GM21515 (cell line): ENCODE measurements around the gene TALDO1.
"Not testable (repeated sequence)": the region's sequence is repeated elsewhere in the genome, so short reads cannot be mapped to it uniquely, and the experiment has no call there.

Experiments
- ATAC-seq: cut with Tn5 transposase; IDR thresholded peaks from one replicate; pipeline ENCODE4 v1.9.1; 2021; ENCODE audit not compliant: unreplicated experiment

Gene TALDO1

DNA sequence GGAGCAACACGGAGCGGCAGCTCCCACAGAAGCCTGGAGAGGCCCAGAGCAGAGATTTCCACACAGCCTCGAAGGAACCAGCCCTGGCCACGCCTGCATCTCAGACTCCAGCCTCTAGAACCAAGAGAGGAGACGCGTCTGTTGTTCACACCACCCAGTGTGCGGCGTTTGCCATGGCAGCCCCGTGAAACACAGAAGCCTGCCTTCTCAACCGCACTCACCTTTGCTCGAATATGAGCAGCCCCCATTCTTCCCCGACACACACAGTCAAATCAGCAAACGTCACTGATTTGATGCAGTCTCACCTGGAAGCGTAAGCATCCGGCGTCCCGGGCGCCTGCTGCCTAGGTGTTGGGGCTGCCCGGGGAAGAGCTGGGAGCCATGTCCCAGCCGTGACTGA, 14.2 kb upstream of the TALDO1 start:
- ATAC-seq = no peak

DNA sequence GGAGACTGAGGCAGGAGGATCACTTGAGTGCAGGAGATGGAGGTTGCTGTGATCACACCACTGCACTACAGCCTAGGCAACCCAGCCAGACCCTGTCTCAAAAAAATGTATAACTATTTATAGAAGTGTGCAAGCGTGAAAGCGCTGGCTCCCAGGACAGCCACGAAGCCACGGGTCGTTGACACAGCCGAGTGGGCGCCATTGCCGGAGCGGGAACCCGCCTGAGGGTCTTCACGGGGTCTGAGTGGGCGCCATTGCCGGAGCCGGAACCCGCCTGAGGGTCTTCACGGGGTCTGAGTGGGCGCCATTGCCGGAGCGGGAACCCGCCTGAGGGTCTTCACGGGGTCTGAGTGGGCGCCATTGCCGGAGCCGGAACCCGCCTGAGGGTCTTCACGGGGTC, 12.7 kb upstream of the TALDO1 start:
- not testable (repeated sequence) for ATAC-seq

DNA sequence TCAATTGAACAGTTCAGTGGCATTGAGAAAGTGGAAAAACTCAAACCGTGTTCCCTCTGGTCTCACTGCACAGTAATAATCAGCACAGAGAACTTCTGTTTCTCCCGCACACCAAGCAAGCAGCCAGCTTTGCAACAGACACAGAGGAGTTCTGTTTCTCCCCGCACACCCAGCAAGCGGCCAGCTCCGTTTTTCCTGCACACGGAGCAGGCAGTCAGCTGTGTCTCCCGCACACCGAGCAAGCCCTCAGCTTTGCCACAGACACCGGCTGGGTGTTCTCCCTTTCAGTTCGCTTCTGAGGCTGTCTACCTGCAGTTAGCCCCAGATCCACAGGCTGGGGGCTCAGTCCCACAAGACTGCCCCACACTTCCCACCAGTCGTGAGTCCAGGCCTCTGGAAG, 9.9 kb upstream of the TALDO1 start:
- ATAC-seq = no peak

DNA sequence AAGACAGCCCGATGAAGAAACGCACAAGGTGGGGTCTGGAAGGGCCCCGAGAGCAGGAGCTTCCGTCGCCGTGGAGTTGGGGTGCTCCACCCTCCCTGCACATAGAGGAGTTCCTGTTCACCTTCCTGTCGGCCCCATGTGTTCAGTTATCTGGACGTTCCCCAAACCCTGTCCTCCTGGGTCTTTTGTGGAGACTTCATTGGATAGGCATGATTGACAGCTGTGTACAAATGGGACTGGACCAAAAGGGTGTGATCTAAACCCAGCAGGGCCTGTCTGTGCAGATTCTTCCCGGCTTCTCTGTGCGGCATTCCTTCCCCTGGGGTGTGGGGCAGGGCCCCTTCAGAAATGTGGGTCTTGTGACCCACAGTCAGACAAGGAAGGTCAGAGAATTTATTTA, 9.4 kb upstream of the TALDO1 start:
- ATAC-seq = not testable (repeated sequence)

DNA sequence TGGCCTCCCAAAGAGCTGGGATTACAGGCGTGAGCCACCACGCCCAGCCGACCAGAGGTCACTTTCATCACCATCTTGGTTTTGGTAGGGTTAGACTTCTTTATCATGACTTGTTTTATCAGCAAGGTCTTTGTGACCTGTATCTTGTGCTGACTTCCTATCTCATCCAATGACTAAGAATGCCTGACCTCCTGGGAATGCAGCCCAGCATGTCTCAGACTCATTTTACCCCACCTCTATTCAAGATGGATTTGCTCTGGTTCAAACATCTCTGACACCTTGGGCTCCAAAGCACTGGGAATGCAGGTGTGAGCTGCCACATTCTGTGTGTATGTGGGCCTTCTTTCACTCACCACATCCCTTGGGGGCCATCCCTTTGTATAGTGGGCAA, 5.1 kb upstream of the TALDO1 start:
- ATAC-seq = no peak

DNA sequence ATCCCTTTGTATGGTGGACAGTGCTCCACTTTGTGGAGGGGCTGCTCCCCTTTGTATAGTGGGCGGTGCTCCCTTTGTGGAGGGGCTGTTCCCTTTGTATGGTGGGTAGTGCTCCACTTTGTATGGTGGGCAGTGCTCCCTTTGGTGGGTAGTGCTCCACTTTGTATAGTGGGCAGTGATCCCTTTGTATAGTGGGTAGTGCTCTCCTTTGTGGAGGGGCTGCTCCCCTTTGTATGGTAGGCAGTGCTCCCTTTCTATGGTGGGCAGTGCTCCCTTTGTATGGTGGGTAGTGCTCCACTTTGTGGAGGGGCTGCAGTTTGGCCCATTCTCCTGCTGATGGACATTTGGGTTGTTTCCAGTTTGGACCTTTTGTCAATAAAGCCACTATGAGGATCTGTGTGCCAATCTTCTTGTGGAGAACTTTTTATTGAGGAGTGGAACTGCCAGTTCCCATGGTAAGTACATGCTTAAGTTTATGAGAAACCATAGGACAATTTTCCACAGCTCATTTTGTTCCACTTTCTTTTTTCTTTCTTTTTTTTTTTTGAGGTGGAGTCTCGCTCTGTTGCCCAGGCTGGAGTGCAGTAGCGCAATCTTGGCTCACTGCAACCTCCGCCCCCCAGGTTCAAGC, 4.6 kb upstream of the TALDO1 start:
- ATAC-seq = no peak

DNA sequence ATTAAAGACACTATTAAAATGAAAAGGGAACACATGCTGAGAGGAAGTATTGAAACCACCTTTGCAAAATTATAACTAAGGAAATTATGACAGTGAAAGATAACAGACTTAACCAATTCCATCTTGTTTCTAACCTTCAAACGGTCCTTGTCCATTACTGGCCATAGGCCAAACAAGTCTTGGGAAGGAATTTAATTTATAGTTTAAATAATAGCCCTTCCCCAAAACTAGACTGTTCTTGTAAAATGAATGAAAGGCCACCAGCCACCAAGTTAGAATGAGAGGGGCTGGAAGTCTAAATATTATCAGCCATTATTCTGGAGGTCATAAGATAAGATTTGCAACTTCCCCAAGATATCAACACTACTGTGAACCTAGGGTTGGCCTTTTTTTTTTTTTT, 1.8 kb upstream of the TALDO1 start:
- ATAC-seq = no peak

DNA sequence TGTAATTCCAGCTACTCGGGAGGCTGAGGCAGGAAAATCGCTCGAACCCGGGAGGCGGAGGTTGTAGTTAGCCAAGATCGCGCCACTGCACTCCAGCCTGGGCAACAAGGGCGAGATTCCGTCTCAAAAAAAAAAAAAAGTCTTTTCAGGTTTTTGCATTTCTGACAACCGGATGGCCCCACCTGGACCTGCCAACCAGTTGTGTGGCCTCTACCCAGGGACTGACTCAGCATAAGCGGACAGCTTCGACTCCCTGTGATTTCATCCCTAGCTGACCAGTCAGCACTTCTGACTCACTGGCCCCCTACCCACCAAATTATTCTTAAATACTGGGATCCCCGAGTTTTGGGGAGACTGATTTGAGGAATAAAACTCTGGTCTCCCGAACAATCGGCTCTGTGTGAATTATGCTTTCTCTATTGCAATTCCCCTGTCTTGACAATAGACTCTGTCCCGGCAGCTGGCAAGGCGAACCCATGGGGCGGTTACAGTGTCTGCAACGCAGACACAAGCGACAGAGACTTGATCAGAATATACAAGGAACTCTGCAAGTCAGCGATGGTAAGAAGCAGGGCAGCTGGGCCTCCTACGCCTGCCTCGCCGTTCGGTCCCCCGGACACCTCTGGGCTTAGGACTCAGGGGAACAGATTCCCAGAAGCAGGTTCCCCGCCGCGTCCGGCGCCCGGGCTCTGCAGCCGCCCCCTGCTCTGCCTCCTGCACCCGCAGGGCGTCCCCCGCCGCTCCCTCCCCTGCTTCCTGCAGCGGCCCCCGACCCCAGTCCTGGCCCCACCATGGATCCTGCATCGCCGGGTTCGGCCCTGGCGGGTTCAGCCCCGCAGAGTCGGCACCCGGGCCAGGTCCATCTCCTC, 741 bp upstream of the TALDO1 start:
- ATAC-seq = no peak

DNA sequence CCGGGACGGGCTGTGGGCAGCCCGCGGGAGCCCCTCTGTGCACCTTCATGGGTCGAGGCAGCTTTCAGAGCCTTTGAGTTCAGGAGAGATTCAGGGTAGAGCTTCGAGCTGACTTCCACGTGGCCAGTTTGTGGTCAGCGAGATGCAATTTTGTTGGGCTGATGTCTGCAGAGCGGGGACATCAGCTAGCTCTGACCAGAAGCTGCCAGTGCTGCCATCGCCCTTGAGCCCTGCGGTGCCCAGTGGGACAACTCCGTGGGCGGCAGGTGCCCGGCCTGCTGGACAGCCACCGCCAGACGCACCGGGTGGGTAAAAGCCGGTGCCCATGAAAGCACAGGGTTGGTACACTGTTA, 719 bp downstream of the TALDO1 start:
- peak; percentile 6 for ATAC-seq

DNA sequence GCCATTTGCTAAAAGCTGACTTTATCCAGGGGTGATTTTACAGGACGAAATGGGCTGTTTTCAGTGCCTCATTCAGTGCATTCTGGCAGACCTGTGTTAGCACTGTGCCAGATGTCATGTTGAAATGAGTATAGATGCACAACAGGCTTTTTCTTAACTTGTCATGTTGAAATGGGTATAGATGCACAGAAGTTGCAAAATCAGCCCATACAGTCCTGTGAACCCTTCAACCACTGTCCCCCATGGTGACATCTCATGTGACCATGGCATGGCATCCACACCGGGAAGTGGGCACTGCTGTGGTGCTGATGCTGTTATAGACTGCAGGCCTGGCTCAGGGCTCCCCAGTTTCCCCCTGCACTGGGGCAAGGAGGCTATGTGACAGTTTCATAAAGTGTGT, 2.5 kb downstream of the TALDO1 start:
- no peak for ATAC-seq

DNA sequence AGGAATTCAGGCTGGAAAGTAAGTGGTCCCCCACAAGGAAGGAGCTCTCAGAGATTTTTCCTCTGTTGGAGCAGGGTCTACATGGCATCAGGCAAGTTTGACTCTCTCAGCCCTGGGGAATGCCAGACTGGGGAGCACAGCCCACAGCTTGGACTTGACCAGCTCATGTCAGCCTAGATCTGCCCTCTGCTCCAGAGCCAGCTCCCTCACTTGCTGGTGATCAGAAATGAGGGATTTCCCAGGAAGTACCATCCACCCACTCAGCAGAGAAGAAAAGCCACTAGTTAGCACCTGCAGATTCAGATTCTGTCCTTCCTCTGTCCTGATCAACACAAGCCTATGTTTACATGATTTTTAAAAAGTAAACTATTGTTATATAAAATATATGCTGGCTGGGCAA, 13.0 kb downstream of the TALDO1 start:
- no peak for ATAC-seq

DNA sequence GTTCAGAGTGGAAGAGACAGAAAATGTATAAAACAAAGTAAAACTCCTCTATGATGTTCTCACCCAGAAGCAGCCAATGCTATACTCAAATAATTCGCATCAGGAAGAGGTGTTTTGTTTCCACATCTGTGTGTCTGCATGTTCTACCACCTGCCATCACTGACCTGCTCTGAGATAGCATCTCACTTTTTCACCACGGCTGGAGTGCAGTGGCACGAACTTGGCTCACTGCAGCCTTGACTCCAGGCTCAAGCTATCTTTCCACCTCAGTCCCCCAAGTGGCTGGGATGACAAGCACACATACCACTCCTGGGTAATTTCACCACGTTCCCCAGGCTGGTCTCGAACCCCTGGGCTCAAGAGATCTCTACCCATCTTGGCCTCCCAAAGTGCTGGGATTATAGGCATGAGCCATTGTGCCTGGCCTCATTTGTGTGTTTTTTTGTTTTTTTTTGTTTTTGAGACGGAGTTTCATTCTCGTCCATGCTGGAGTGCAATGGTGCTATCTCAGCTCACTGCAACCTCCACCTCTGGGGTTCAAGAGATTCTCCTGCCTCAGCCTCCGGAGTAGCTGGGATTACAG, 14.4 kb downstream of the TALDO1 start:
- ATAC-seq = no peak

DNA sequence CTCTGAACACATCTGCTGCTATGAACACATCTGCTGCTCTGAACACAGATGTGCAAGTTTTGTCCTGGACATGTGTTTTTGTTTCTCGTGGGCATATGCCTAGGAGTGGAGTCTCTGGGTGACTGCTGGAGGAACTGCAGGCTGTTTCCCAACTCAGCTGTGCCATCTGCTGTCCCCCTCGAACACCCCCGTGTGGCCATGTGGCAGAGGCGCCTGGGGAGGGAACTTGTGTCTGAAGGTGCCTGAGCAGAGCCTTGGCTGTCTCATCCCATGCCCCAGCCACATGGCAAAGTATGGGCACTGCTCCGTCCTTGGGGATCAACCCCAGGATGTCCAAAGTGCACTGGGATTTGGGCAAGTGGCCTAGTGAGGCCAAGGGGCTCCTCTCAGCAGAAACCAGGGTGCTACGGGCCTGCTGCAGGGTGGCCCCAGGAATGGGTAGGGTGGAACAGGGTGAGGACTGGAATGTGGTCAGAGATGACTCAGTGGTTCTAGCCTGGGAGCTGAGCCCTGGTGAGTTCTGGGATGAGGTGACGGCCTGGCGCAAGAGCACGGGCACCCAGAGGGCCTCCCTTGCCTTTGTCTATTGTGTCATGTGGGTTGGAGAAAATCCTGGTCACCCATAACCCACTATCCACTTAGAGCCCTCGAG, 15.3 kb downstream of the TALDO1 start:
- ATAC-seq = no peak

DNA sequence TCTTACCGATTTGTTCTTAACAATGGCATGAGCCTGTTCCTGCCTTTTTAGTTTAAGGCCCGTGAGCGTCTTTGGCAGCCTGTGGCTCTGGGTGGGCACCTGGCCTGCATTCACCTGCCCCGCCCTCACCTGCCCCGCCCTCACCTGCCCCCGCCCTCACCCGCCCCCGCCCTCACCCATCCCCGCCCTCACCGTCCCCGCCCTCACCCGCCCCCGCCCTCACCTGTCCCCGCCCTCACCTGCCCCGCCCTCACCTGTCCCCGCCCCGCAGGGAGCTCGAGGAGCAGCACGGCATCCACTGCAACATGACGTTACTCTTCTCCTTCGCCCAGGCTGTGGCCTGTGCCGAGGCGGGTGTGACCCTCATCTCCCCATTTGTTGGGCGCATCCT, 15.8 kb downstream of the TALDO1 start:
- no peak for ATAC-seq

DNA sequence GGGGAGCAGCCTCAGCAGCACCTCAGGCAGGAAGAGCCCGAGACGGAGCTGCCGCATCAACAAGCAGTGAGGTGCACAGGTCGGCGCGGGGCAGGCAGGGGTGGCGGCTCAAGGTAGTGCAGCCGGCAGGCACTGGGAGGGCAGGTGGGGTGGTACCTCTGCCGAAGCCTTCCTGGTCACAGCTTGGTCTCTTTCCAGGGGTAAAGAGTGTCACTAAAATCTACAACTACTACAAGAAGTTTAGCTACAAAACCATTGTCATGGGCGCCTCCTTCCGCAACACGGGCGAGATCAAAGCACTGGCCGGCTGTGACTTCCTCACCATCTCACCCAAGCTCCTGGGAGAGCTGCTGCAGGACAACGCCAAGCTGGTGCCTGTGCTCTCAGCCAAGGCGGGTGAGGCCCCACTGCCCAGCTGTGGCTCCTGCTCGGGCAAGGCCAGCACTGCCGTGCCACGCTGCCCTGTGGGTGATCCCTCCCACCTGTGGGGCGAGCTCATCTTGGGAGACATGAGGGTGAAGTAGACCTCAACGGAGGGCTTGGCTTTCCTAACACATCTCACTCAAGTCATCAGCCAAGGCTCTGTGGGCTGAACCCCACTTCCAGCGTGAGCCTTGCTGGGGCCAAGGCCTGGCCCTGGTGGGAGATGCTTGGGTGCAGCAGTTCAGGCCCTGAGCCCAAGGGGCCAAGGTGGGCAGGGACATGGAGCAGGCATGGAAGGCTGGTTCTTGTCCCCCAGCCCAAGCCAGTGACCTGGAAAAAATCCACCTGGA, 16.5 kb downstream of the TALDO1 start:
- no peak for ATAC-seq

DNA sequence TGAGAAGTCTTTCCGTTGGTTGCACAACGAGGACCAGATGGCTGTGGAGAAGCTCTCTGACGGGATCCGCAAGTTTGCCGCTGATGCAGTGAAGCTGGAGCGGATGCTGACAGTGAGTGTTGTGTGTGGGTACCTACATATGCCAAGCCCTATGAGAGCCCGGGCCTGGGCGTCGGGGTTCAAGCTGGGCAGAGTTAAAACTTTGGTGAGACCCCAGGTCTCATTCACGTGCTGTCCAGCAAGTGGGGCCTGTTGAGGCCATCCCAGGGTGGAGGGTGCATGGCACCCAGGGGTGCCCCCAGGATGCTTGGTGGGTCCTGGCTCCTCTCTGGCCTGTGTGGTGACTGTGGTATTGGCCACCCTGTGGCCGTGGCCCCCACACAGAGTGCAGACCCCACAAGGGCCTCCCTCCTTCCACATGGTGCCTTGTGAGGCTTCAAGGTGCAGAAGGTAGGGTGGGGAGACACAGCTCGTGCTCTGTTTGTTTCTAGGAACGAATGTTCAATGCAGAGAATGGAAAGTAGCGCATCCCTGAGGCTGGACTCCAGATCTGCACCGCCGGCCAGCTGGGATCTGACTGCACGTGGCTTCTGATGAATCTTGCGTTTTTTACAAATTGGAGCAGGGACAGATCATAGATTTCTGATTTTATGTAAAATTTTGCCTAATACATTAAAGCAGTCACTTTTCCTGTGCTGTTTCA, 17.2 kb downstream of the TALDO1 start:
- ATAC-seq = no peak

DNA sequence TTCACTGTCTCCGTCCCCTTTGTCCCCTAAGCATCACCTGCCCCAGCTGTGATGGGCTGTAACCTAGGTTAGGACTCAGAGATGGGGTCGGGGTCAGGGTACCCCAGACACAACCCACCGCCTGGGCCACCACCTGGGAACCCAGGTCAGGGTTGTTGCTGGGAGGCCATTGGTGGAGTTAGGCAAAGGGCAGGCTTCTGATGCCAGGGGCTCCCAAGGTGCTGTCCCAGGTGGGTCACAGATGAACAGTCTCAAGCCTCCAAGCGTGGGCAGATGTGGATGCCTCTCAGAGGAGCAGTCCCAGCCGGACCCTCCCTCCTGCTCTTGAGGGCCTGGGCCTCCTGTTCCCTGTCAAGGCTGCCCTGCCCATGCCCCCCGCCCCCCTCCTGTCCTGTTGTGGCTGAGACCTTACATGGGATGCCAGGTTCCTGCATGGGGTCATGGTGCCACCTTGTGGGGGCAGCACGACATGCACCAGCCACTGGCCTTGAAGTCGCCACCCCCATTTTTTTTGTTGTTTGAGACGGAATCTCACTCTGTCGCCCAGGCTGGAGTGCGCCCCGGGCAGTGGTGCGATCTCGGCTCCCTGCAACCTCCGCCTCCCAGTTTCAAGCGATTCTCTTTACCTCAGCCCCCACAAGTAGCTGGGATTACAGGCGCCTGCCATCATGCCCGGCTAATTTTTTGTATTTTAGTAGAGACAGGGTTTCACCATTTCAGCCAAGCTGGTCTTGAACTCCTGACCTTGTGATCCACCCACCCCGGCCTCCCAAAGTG, 17.9 kb downstream of the TALDO1 start:
- no peak for ATAC-seq

DNA sequence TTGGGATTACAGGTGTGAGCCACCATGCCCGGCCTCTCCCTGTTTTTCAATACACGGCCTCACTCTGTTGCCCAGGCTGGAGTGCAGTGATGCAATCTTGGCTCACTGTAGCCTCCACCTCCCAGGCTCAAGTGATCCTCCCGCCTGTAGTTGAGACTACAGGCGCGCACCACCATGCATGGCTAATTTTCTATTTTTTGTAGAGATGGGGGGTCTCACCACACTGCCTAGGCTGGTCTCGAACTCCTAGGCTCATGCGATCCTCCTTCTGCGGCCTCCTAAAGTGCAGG, 18.5 kb downstream of the TALDO1 start:
- no peak for ATAC-seq

DNA sequence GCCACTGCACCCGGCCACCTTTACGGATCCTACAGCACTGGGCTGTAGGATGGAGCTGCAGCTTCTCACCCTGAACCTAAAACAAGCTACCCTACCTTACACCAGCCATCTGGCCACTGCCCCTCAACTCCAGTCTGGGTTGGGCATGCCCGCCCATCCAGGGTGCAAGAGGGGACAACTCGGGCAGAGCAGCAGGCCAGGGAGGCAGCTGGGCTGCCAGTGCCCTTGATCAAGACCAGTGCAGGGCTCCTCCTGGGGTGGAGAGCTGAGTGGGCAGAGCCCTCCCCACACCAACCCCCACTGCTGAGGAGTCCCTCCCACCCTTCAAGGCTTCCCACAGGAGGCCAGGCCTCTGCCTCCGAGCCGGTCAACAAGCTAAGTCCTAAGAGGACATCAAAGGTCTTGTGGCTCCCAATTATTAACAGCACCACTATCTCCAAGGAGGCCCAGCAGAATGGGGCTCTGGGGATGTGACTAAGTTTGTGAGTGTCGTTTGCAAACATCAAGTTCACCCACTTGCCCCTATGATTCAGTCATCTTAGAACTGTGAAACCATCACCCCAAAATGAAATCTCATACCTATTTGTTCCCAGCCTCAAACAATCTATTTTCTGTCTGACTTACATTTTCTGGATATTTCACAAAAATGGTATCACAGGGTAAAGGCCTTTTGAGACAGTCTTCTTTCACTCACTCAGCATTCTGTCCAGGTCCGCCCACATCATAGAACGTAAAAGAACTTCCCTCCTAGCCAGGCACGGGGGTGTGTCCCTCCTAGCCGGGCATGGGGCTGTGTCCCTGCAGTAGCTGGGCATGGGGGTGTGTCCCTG, 19.1 kb downstream of the TALDO1 start:
- ATAC-seq = no peak
